ENCODE data around the gene CREB5.

Gene CREB5

GRCh38 chr7:28580665-28581064 is 168.3 kb downstream of the CREB5 start:
- Histone ChIP-seq H3K9ac (ENCODE audit: low read length) (no peak overlapping the region), H3K27ac (ENCODE audit: low read length, poor library complexity, severe bottlenecking) (no peak overlapping the region), H4K8ac (ENCODE audit: low read length) (no peak overlapping the region), H2AFZ (ENCODE audit: low read depth, low read length) (no peak overlapping the region), H2BK12ac (ENCODE audit: low read length in 2 of 2) (no peak overlapping the region), H3K14ac (ENCODE audit: low read length in 2 of 2) (no peak overlapping the region), H3K4me2 (ENCODE audit: low read length, poor library complexity, severe bottlenecking) (no peak overlapping the region), H2AK5ac (ENCODE audit: low read length, severe bottlenecking) (peak overlapping the region; percentile 69), H3K36me3 (ENCODE audit: control insufficient read depth in 1 of 2, insufficient read depth in 2 of 2, low read depth in 1 of 2, low read length in 2 of 2) (no peaks in the 10 kb centered on the region), H3K4ac (ENCODE audit: low read depth in 1 of 2, low read length in 2 of 2) (no peak overlapping the region), H3K23ac (ENCODE audit: low read length in 2 of 2) (no peak overlapping the region), H2BK15ac (ENCODE audit: low read depth, poor library complexity, severe bottlenecking) (no peak overlapping the region), H2BK120ac (ENCODE audit: low read depth, low read length) (no peak overlapping the region), H3K18ac (ENCODE audit: low read depth in 1 of 2, low read length in 2 of 2) (no peak overlapping the region), H4K91ac (ENCODE audit: low read length) (no peak overlapping the region), H3K79me1 (replicated peaks; ENCODE audit: low read length, poor library complexity, severe bottlenecking) (peaks cover 3% of the 10 kb centered on the region), H3K27me3 (ENCODE audit: control insufficient read depth in 1 of 2, insufficient read depth in 1 of 2, low read length in 2 of 2) (no peaks in the 10 kb centered on the region), H3K9me3 (ENCODE audit: control insufficient read depth, low read length) (no peaks in the 10 kb centered on the region), H3K4me3 (ENCODE audit: insufficient read depth in 1 of 2, low read depth in 1 of 2, low read length in 2 of 2) (no peak overlapping the region), H2BK5ac (ENCODE audit: low read depth, low read length, poor library complexity, severe bottlenecking) (no peak overlapping the region), H3K4me1 (ENCODE audit: control insufficient read depth, insufficient read depth, low read depth, low read length) (peaks cover 3% of the 10 kb centered on the region)
- no peak for DNase-seq
- 100% methylated on average over 2 of the region's 2 CpGs for WGBS

DNA sequence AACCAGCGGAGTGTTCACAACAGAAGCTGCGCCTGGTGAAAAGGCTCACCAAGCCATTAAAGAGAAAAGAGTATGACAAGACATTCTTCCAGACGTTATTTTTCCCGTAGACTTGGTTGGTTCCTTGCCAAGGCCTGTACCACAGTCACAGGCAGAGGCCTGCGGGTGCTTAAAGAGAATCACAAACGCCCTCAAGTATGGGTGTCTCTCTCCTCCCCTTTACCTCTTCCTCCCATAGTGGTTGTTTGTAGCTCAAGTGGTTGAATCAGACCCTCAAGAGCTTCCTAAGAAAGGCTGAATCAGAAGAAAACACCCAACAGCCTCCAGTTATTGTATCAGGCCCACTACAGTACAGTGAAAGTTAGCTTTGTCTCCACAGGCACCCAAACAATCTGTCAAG is 169.0 kb downstream of the CREB5 start:
- H2AFZ ChIP-seq (ENCODE audit: low read depth, low read length): no peak overlapping the region
- no peak overlapping the region for H3K9ac ChIP-seq (ENCODE audit: low read length)
- H3K4me1 ChIP-seq (ENCODE audit: control insufficient read depth, insufficient read depth, low read depth, low read length): peaks cover 3% of the 10 kb centered on the region
- no peak overlapping the region for H2BK12ac ChIP-seq (ENCODE audit: low read length in 2 of 2)
- no peak overlapping the region for H3K4me2 ChIP-seq (ENCODE audit: low read length, poor library complexity, severe bottlenecking)
- no peak overlapping the region for H3K23ac ChIP-seq (ENCODE audit: low read length in 2 of 2)
- no peaks in the 10 kb centered on the region for H3K9me3 ChIP-seq (ENCODE audit: control insufficient read depth, low read length)
- H2BK120ac ChIP-seq (ENCODE audit: low read depth, low read length): no peak overlapping the region
- no peak for DNase-seq
- peaks cover 2% of the 10 kb centered on the region for H3K79me1 ChIP-seq (replicated peaks; ENCODE audit: low read length, poor library complexity, severe bottlenecking)
- no peak overlapping the region for H4K91ac ChIP-seq (ENCODE audit: low read length)
- no peak overlapping the region for H2BK5ac ChIP-seq (ENCODE audit: low read depth, low read length, poor library complexity, severe bottlenecking)
- WGBS: 87% methylated on average over 6 of the region's 6 CpGs
- no peak overlapping the region for H3K4me3 ChIP-seq (ENCODE audit: insufficient read depth in 1 of 2, low read depth in 1 of 2, low read length in 2 of 2)
- no peak overlapping the region for H3K27ac ChIP-seq (ENCODE audit: low read length, poor library complexity, severe bottlenecking)
- no peaks in the 10 kb centered on the region for H3K36me3 ChIP-seq (ENCODE audit: control insufficient read depth in 1 of 2, insufficient read depth in 2 of 2, low read depth in 1 of 2, low read length in 2 of 2)
- peak overlapping the region; percentile 16 for H2AK5ac ChIP-seq (ENCODE audit: low read length, severe bottlenecking)
- no peak overlapping the region for H3K18ac ChIP-seq (ENCODE audit: low read depth in 1 of 2, low read length in 2 of 2)
- no peak overlapping the region for H3K4ac ChIP-seq (ENCODE audit: low read depth in 1 of 2, low read length in 2 of 2)
- H2BK15ac ChIP-seq (ENCODE audit: low read depth, poor library complexity, severe bottlenecking): no peak overlapping the region
- no peak overlapping the region for H4K8ac ChIP-seq (ENCODE audit: low read length)
- H3K14ac ChIP-seq (ENCODE audit: low read length in 2 of 2): no peak overlapping the region
- H3K27me3 ChIP-seq (ENCODE audit: control insufficient read depth in 1 of 2, insufficient read depth in 1 of 2, low read length in 2 of 2): no peaks in the 10 kb centered on the region

DNA sequence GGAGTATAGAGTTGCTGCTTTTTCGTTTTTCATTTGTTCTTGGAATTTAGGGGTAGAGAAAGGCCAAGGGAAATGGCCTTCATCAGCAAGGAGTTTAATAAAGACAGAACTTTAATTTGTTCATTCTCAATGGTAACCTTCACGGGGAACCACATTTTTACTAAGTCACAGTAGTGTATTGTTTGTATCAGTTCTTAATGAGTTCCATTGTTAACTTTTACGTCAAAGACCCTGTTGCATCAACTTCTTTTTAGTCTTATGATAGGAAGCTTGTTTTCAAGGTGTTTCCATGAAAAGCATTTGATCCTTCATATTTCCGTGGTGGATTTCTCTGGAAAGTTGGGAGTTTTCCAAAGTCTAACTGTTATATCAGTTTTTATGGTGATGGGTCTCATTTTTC is 169.9 kb downstream of the CREB5 start:
- H3K4me2 ChIP-seq (ENCODE audit: low read length, poor library complexity, severe bottlenecking): no peak overlapping the region
- H3K4me1 ChIP-seq (ENCODE audit: control insufficient read depth, insufficient read depth, low read depth, low read length): peaks cover 6% of the 10 kb centered on the region
- H3K27ac ChIP-seq (ENCODE audit: low read length, poor library complexity, severe bottlenecking): no peak overlapping the region
- no peak overlapping the region for H2AK5ac ChIP-seq (ENCODE audit: low read length, severe bottlenecking)
- H4K8ac ChIP-seq (ENCODE audit: low read length): no peak overlapping the region
- H3K4me3 ChIP-seq (ENCODE audit: insufficient read depth in 1 of 2, low read depth in 1 of 2, low read length in 2 of 2): no peak overlapping the region
- no peaks in the 10 kb centered on the region for H3K27me3 ChIP-seq (ENCODE audit: control insufficient read depth in 1 of 2, insufficient read depth in 1 of 2, low read length in 2 of 2)
- H4K91ac ChIP-seq (ENCODE audit: low read length): no peak overlapping the region
- no peak overlapping the region for H2AFZ ChIP-seq (ENCODE audit: low read depth, low read length)
- no peak for DNase-seq
- H3K4ac ChIP-seq (ENCODE audit: low read depth in 1 of 2, low read length in 2 of 2): no peak overlapping the region
- no peak overlapping the region for H3K23ac ChIP-seq (ENCODE audit: low read length in 2 of 2)
- WGBS: 77% methylated on average over 2 of the region's 4 CpGs
- no peak overlapping the region for H2BK12ac ChIP-seq (ENCODE audit: low read length in 2 of 2)
- no peaks in the 10 kb centered on the region for H3K36me3 ChIP-seq (ENCODE audit: control insufficient read depth in 1 of 2, insufficient read depth in 2 of 2, low read depth in 1 of 2, low read length in 2 of 2)
- H3K9me3 ChIP-seq (ENCODE audit: control insufficient read depth, low read length): no peaks in the 10 kb centered on the region
- no peak overlapping the region for H3K18ac ChIP-seq (ENCODE audit: low read depth in 1 of 2, low read length in 2 of 2)
- H3K14ac ChIP-seq (ENCODE audit: low read length in 2 of 2): no peak overlapping the region
- H3K79me1 ChIP-seq (replicated peaks; ENCODE audit: low read length, poor library complexity, severe bottlenecking): peaks cover 2% of the 10 kb centered on the region
- no peak overlapping the region for H3K9ac ChIP-seq (ENCODE audit: low read length)
- H2BK120ac ChIP-seq (ENCODE audit: low read depth, low read length): no peak overlapping the region
- H2BK15ac ChIP-seq (ENCODE audit: low read depth, poor library complexity, severe bottlenecking): no peak overlapping the region
- H2BK5ac ChIP-seq (ENCODE audit: low read depth, low read length, poor library complexity, severe bottlenecking): no peak overlapping the region

- Histone ChIP-seq H3K27me3 (ENCODE audit: control insufficient read depth in 1 of 2, insufficient read depth in 1 of 2, low read length in 2 of 2) (no peaks in the 10 kb centered on the region), H3K18ac (ENCODE audit: low read depth in 1 of 2, low read length in 2 of 2) (no peak overlapping the region), H3K4me2 (ENCODE audit: low read length, poor library complexity, severe bottlenecking) (no peak overlapping the region), H2BK120ac (ENCODE audit: low read depth, low read length) (no peak overlapping the region), H3K79me1 (replicated peaks; ENCODE audit: low read length, poor library complexity, severe bottlenecking) (peaks cover 2% of the 10 kb centered on the region), H2BK5ac (ENCODE audit: low read depth, low read length, poor library complexity, severe bottlenecking) (no peak overlapping the region), H4K91ac (ENCODE audit: low read length) (no peak overlapping the region), H3K14ac (ENCODE audit: low read length in 2 of 2) (no peak overlapping the region), H3K27ac (ENCODE audit: low read length, poor library complexity, severe bottlenecking) (no peak overlapping the region), H3K4me3 (ENCODE audit: insufficient read depth in 1 of 2, low read depth in 1 of 2, low read length in 2 of 2) (no peak overlapping the region), H3K36me3 (ENCODE audit: control insufficient read depth in 1 of 2, insufficient read depth in 2 of 2, low read depth in 1 of 2, low read length in 2 of 2) (no peaks in the 10 kb centered on the region), H2AFZ (ENCODE audit: low read depth, low read length) (no peak overlapping the region), H2BK12ac (ENCODE audit: low read length in 2 of 2) (no peak overlapping the region), H3K4me1 (ENCODE audit: control insufficient read depth, insufficient read depth, low read depth, low read length) (peaks cover 7% of the 10 kb centered on the region), H2AK5ac (ENCODE audit: low read length, severe bottlenecking) (no peak overlapping the region), H4K8ac (ENCODE audit: low read length) (no peak overlapping the region), H3K9ac (ENCODE audit: low read length) (no peak overlapping the region), H3K9me3 (ENCODE audit: control insufficient read depth, low read length) (no peaks in the 10 kb centered on the region), H3K4ac (ENCODE audit: low read depth in 1 of 2, low read length in 2 of 2) (no peak overlapping the region), H2BK15ac (ENCODE audit: low read depth, poor library complexity, severe bottlenecking) (no peak overlapping the region), H3K23ac (ENCODE audit: low read length in 2 of 2) (no peak overlapping the region)
- WGBS: 92% methylated on average over 4 of the region's 4 CpGs
- DNase-seq: no peak
Observed at GRCh38 chr7:28584235-28584634, 171.9 kb downstream of the CREB5 start.

All from mesenchymal stem cell (in vitro differentiated cells and primary cell).